WTC11 (cell line): ENCODE data around the gene GRIFIN.

Experiments
- CREB1 ChIP-seq: sonication (generic); formaldehyde crosslinking; IDR thresholded peaks from 2 replicates; pipeline ENCODE4 v1.8.0; 2023; ENCODE audit warnings: mild to moderate bottlenecking, missing genetic modification reagents
- TF ChIP-seq, protein P1 (sequence below): fragments of 200-600 bp; IDR thresholded peaks from 2 replicates; pipeline ENCODE4 v1.8.0; 2022; ENCODE audit warnings: antibody characterized with exemption
- TF ChIP-seq, protein P2 (sequence below): sonication (generic); formaldehyde crosslinking; IDR thresholded peaks from 2 replicates; pipeline ENCODE4 v1.8.1; 2022; ENCODE audit warnings: missing genetic modification reagents, borderline replicate concordance
- TF ChIP-seq, protein P3 (sequence below): sonication (generic); formaldehyde crosslinking; IDR thresholded peaks from 2 replicates; pipeline ENCODE4 v1.8.0; 2023; ENCODE audit warnings: missing genetic modification reagents
- TF ChIP-seq, protein P4 (sequence below): sonication (generic); formaldehyde crosslinking; IDR thresholded peaks from 2 replicates; pipeline ENCODE4 v1.8.1; 2023; ENCODE audit warnings: mild to moderate bottlenecking, missing genetic modification reagents, moderate library complexity
- TF ChIP-seq, protein P5 (sequence below): sonication (generic); formaldehyde crosslinking; IDR thresholded peaks from 2 replicates; pipeline ENCODE4 v1.8.1; 2023; ENCODE audit warnings: mild to moderate bottlenecking, missing genetic modification reagents

DNA sequence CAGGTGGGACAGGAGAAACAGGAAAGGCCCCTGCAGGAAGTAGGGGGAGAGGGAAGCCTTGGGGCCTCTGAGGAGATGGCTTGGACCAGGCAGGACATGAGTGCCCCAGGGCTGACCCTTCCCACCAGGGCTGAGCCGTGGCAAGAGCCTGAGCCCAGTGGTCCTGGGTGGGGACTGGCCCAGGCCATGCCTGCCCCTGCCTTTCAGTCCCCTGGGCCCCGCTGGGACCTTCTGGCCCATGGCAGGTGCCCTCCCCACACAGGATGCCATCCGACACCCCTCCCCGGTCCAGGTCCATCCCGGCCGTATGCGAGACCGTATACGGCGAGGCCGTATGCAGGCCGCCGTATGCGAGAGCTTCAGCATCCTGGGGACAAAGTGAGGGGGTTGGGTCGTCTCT lies 2.0 kb downstream of the GRIFIN start:
- TF ChIP-seq, protein P1, sequence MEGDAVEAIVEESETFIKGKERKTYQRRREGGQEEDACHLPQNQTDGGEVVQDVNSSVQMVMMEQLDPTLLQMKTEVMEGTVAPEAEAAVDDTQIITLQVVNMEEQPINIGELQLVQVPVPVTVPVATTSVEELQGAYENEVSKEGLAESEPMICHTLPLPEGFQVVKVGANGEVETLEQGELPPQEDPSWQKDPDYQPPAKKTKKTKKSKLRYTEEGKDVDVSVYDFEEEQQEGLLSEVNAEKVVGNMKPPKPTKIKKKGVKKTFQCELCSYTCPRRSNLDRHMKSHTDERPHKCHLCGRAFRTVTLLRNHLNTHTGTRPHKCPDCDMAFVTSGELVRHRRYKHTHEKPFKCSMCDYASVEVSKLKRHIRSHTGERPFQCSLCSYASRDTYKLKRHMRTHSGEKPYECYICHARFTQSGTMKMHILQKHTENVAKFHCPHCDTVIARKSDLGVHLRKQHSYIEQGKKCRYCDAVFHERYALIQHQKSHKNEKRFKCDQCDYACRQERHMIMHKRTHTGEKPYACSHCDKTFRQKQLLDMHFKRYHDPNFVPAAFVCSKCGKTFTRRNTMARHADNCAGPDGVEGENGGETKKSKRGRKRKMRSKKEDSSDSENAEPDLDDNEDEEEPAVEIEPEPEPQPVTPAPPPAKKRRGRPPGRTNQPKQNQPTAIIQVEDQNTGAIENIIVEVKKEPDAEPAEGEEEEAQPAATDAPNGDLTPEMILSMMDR, result no peak
- TF ChIP-seq, protein P2, sequence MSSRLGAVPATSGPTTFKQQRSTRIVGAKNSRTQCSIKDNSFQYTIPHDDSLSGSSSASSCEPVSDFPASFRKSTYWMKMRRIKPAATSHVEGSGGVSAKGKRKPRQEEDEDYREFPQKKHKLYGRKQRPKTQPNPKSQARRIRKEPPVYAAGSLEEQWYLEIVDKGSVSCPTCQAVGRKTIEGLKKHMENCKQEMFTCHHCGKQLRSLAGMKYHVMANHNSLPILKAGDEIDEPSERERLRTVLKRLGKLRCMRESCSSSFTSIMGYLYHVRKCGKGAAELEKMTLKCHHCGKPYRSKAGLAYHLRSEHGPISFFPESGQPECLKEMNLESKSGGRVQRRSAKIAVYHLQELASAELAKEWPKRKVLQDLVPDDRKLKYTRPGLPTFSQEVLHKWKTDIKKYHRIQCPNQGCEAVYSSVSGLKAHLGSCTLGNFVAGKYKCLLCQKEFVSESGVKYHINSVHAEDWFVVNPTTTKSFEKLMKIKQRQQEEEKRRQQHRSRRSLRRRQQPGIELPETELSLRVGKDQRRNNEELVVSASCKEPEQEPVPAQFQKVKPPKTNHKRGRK (CRISPR knock-in tag), result no peak
- TF ChIP-seq, protein P3, sequence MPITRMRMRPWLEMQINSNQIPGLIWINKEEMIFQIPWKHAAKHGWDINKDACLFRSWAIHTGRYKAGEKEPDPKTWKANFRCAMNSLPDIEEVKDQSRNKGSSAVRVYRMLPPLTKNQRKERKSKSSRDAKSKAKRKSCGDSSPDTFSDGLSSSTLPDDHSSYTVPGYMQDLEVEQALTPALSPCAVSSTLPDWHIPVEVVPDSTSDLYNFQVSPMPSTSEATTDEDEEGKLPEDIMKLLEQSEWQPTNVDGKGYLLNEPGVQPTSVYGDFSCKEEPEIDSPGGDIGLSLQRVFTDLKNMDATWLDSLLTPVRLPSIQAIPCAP (CRISPR knock-in tag), result no peak
- no peak; the same call in 1 of the 2 replicates for TF ChIP-seq CREB1 (CRISPR knock-in tag)
- TF ChIP-seq, protein P4, sequence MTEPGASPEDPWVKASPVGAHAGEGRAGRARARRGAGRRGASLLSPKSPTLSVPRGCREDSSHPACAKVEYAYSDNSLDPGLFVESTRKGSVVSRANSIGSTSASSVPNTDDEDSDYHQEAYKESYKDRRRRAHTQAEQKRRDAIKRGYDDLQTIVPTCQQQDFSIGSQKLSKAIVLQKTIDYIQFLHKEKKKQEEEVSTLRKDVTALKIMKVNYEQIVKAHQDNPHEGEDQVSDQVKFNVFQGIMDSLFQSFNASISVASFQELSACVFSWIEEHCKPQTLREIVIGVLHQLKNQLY, result no peak
- TF ChIP-seq, protein P5, sequence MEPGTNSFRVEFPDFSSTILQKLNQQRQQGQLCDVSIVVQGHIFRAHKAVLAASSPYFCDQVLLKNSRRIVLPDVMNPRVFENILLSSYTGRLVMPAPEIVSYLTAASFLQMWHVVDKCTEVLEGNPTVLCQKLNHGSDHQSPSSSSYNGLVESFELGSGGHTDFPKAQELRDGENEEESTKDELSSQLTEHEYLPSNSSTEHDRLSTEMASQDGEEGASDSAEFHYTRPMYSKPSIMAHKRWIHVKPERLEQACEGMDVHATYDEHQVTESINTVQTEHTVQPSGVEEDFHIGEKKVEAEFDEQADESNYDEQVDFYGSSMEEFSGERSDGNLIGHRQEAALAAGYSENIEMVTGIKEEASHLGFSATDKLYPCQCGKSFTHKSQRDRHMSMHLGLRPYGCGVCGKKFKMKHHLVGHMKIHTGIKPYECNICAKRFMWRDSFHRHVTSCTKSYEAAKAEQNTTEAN, result no peak
